ENCODE data around the gene MAML1.

MAML1 gene

DNA sequence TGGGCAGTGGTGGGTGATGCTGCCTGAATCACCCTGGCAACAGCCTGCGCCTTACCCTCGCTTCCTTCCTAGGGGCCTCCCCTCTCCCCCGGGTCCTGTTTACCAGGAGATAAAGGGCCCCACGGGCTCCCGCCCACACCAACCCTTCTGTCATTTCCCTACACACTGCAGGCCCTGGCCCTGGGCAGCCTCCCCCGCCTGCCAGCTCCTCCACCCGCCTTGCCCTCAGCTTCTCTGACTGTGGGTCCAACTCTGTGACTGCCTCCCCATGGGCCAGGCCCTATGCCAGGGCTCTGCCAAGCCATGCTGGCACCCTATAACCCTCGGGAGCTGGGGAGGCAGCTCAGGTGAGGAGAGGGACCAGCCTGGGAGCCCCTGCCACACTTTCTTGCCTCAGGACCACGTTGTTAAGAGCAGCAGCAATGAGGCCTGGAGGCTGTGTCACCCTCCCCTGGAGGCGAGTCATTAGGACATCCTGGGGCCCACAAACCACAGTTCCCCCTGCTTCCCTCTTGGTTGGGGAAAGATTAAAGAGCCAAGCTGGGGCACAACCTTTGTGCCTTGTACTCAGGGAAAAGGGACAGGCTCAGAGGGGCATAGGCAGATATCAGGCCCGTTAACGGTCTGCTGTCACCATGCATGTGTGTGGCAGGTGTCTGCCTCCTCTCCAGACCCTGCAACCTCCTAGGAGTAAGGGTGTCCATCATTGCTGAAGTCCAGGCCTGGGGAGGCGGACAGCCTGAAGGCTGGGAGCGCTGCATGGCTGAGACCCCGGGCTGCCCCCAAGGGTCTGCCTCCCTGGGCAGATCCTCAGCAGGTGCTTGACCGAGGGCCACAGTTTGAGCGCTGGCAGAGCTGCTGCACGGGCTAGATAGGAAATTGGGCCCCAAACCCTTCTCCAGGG, 71.3 kb downstream of the MAML1 start:
- DNase-seq (ENCODE audit: low read depth in 2 of 2, low spot score in 1 of 2) = no peak

DNA sequence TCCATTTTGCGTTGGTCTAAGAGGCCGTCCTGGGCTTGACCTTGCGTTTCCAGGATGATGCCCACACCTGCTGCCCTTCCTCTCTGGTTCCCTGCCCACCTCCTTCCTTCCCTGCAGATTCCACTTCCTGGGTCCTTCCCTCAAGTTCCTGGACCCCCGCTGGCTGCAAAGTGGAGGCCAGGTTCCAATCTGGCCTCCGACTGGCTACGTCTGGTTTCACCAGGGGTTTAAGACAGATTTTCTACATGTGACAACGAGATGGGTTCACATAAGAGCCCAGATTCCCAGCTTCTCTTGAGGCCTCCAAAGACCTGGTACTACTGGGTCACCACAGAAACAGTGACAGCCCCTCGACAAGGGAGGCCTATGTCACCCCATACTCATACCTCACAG, 71.9 kb downstream of the MAML1 start:
- no peak for DNase-seq (ENCODE audit: low read depth in 2 of 2, low spot score in 1 of 2)

DNA sequence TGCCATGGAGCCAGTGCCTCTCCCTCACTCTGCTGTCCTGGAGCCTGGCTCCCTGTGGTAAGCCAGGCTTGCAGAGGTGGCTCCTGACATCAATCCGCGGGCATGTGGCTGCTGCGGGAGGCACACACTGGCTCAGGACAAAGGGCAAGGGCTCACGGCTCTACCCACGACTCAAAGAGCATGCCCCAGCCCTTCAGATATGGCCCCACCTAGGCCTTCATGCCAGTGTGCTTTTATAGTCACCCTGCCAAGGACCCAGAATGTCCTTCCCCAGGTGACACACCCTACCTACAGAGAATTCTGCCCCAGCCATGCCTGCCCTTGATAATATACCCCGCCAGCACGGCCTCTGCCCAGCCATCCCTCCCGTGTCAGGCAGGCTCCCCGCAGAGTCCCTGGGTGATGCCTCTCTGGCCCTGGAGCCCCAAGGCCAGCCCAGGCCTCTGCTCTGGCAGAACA, 72.5 kb downstream of the MAML1 start:
- DNase-seq (ENCODE audit: low read depth in 2 of 2, low spot score in 1 of 2) = no peak

DNA sequence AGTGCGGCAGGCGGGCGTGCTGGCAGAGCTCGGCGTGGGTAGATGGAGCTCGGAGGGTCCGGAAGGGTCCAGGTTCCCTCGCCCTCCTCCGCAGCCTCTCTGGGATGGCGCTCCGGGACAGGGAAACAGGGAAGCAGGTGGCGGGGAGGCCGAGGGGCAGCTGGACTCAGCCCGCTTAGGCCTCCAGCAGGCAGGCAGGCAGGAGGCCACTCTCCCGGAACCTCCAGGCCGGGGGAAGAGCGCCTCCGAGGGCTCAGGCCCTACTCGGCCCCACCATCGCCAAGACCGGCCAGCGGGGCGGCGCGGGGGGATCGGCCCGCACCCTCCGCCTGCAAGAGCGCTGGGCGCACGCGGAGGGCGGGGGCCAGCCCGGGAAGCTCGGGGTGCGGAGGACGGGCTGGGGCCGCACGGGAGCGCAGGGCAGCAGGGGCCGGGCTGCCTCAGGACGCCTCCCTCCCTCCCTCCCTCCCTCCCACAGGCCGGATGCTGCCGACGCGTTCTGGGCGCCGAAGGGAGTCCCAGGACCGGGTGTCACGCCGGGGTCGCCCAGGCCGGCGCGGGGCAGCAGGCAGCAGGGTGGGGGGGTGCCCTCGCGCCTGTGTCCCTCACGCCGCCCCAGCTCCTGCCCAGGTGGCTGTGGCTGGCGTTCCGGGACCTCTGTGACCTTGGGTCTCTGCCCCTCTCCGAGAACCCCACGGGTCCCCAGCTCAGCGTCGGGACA, 73.1 kb downstream of the MAML1 start:
- no peak for DNase-seq (ENCODE audit: low read depth in 2 of 2, low spot score in 1 of 2)

DNA sequence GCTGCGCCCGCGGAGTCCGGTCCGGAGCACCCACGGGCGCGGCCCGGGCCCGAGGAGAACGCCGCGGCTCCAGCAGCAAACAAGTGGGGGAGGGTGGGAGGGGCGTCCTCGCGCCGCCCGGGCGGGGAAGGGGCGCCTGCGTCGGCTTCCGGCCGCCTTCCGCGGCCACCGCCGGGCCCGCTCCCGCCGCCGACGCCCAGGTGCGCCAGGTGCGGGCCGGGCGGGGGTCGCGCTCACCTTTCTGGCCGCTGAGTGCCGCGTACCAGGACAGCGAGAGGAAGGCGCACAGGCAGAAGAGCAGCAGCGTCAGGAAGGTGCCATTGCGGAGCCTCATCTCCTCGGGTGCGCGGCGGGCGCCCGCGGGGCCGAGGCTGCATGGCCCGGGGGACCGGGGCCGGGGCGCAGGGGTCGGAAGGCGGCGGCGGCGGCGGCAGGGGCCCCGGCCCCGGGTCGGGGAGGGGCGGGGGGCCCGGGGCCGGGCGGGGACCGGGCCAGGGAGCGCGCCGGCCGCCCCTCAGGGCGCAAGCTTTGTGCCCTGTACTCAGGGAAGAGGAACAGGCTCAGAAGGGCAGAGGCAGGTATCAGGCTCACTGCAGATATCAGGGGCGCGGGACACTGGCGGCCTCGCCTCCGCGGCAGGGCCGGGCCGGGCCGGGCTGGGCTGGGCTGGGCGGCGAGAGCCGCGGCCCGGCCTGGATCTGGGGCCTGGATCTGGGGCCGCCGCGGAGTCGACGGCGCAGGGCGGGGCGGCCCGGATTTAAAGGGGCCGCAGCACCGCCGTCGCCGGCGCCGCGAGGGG, 73.8 kb downstream of the MAML1 start, which contains the start of gene MGAT4B:
TSS of gene MGAT4B (minus strand) at position 617 of the 799 bp plus-strand sequence. CDS start at position 334, 283 bp downstream.
- DNase-seq (ENCODE audit: low read depth in 2 of 2, low spot score in 1 of 2) = no peak

DNA sequence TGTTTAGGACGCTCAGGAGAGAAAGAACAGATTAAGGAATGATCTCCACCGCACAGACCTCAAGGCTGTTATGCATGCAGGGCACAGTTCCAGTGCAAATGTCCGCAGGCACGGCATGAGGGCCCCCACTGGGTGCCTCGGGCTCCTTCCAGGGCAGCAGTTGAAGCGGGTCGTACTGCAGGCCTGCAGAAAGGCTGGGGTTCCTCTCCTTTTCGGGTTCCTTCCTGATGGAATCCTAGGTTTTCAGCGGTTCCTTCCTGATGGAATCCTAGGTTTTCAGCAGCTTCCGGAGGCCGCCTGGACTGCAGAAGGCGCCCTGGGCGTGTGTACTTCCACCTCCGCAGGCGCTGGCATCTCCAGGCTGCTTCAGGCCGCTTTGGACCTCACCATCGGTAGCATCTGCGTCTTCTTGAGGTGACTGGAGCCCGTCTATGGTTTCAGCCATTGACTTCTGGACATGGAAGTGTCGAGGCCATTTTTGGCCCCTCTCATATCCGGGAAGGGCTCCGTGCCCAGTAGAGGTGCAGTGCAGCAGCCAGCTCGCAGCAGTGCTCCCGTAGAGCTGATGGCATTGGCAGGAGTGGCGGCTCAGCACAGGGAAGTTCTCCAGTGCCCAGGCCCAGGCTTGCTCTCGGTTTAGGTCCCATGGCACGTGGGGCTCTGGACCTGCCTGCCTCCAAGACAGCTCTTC, 79.7 kb downstream of the MAML1 start:
- DNase-seq (ENCODE audit: low read depth in 2 of 2, low spot score in 1 of 2) = no peak

DNA sequence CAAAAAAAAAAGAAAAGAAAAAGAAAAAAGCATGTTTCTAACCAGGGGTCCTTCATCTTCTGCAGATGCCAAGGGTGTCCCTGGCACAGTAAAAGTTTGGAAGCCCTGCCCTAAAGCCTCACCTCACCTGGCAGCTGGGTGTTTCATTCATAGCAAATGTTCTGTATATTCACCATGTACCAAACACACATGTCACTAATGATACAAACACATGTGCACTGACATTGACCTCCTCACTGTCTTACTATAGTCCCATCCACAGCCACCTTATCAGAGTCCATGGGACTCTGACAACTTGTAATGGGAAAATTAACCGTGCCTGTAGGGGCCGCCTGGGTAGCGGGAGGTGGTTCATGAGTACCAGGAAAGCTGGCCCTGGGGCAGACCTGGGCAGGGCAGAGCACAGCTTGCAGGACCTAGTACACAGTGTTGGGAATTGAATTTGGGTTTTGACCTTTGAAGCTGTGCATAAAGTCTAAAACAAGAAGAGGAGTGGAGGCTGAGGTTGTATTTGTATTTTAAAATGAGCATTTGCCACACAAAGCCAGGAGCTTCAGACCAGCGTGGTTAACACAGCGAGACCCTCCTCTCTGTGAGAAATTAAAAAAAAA, 80.5 kb downstream of the MAML1 start:
- DNase-seq (ENCODE audit: low read depth in 2 of 2, low spot score in 1 of 2) = no peak

DNA sequence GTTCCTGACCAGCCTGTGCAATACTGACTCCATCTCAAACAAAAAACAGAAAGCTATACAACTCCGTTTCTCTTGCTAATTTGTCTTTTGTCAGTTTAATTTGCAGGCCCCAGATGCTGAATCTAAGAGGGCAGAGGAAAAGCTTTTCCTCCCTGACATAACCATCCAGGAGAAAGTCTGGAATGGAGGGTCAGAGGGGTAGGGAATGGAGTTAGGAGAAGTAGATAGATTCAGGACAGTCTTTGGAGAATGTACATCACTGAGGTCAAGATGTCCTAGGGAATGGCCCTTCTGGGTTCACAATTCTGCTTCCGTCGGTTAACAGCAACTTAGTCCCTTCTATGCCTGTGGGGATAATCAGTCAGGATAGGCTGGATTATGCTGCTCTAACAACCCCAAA, 81.5 kb downstream of the MAML1 start:
- DNase-seq (ENCODE audit: low read depth in 2 of 2, low spot score in 1 of 2) = no peak

DNA sequence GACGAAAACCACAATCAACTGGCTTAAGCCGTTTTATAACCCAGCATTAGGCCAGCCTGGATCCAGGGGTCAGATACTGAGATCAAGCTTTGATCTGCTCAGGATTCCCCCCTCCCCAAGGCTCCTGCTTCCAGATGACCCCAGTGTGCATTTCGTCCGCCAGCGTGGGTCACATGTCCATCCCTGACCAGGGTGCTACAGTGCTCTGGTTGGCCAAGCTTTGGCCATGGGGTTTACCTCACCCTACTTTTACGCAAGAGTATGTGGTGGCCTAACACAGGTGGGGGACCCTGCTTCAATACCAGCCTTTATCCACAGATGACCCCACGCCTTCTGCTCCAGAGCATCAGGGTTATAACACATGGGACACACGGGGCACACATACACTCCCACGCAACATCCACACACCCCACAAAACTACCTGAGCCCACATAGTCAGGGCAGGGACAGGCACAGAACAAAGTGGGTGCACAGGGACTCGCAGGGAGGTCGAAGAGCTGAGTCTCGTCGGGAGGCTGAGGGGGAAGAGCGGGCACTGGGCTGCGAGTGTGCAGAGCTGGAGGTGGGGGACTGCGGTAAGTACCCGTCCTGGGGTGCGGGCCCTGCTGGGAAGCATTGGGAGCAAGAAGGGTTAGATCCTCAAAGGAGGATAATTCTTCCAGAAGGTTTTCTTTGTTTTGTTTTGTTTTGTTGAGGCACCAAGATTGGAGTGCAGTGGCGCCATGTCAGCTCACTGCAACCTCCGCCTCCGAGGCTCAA, 83.0 kb downstream of the MAML1 start:
- DNase-seq (ENCODE audit: low read depth in 2 of 2, low spot score in 1 of 2) = no peak

DNA sequence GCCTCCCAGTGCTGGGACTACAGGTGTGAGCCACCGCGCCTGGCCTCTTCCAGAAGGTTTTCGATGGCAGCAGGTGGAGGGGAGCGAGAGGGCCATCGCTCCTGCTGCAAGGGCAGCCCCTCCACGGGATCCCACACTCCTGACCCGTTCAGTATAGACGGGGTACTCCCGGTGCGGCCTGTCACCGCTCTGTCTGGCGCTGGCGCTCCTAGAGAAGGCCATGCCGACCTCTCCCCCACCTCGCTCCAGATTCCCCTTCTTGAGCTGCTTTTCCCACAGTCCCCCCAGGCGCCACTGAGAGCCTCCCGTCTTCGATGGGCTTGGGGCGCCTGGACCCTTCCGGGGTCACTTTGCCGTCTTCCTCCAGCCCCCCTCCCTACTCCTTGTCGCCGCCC, 83.8 kb downstream of the MAML1 start:
- DNase-seq (ENCODE audit: low read depth in 2 of 2, low spot score in 1 of 2) = no peak

DNA sequence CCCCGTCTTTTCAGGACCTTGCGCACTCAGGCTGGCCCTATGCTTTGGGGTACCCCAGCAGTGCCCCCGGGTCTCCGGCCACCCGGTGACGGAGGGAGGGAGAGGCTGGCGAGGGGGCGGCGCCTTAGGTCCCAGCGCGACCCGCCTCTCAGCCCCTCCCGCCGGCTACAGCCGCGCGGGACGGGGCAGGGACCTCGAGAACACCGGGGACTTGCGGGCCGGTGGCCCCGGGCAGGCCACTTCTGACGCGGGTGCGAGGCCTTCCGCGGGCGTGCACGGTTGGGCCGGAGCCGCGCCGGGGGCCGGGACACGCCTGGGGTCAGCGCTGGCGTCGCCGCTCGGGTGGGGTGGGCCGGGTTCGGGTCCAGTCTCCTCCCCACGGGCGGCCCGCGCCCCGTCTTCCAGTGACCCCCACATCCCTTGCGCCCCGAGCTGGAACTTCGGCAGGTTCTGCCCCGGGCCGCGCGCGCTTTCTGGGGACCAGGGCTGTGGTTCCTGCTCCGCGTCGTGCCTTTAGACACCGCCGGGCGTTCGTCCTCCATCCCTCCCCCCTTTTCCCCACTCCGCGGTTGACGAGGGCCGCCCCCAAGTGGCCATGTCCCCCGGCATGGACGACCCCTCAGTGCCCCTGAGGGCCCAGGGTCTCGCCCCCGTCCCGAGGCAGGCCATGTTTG, 84.3 kb downstream of the MAML1 start:
- no peak for DNase-seq (ENCODE audit: low read depth in 2 of 2, low spot score in 1 of 2)

DNA sequence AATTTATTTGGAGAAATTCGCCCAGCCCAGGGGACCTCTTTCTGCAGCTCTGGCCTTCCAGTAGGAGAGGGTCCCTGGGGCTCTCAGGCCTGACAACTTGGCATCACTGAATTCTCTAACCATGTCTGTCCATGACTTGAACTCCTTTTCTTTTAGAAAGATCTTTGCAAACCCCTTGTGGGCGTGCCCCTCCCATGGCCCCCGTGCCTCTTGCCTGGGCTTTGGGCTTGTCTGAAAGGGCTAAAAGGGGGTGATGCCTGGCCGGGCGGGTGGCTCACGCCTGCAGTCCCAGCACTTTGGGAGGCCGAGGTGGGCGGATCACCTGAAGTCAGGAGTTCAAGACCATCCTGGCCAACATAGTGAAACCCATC, 84.8 kb downstream of the MAML1 start:
- DNase-seq (ENCODE audit: low read depth in 2 of 2, low spot score in 1 of 2) = no peak

DNA sequence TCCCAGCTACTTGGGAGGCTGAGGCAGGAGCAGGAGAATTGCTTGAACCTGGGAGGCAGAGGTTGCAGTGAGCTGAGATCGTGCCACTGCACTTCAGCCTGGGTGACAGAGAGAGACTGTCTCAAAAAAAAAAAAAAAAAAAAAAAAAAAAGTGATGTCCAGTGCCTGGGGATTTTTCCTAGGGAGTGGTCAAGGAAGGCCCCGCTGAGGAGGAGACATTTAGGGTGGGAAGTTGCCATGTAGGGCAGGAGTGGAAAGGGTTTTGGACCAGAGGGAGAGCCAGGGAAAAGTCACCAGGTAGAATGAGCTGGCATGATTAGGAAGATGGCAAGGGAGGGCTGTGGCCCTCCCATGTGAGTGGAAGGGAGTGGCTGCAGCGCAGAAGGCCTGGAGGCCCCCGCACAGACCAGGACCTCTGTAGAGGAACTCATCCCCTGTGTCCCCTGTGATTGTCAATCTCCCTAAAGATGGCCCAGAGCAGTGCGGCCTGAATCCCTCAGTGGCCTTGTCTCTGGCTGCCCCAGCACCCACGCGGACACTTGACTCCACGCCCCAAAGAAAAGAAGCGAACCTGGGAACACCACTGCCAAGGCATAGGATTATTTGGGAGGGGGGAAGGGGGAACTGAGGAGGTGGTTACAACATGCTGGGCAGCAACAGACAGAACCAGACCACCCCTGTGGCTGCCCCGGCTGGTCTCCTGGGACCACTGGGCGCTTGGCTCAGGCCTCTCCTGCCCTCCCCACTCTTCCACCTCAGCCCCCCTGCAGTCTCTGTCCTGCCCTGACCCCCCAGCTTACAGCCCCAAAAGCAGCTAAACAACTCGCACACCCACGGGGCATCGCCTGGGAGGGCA, 85.5 kb downstream of the MAML1 start:
- no peak for DNase-seq (ENCODE audit: low read depth in 2 of 2, low spot score in 1 of 2)

DNA sequence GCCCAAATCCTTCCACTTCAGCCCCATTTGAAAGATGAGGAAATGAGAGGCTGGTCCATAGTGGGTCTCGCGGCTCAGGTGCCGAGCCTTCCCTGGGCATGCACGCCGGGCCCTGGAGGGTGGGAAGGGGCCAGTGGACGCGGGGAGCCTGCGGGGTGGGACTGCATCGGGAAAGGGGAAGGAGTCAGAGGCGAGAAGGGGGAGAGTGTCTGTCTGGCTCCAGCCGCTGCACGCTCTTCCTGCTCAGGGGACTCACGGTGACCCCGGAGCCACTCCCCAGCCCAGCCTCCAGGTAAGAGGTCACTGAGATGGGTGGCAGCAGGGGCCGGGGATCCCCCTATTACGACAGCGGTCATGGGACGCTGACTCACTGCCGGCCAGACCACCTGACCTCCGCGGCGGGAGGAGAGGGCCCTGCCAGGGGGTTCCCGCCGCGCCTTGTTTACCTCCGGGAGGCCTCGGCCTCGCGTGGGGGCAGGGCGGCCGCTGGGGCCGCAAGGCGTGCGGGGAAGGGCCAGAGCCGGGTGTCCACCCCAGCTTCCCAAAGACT, 86.2 kb downstream of the MAML1 start:
- peak; percentile 75 to 80 for DNase-seq (ENCODE audit: low read depth in 2 of 2, low spot score in 1 of 2)

DNA sequence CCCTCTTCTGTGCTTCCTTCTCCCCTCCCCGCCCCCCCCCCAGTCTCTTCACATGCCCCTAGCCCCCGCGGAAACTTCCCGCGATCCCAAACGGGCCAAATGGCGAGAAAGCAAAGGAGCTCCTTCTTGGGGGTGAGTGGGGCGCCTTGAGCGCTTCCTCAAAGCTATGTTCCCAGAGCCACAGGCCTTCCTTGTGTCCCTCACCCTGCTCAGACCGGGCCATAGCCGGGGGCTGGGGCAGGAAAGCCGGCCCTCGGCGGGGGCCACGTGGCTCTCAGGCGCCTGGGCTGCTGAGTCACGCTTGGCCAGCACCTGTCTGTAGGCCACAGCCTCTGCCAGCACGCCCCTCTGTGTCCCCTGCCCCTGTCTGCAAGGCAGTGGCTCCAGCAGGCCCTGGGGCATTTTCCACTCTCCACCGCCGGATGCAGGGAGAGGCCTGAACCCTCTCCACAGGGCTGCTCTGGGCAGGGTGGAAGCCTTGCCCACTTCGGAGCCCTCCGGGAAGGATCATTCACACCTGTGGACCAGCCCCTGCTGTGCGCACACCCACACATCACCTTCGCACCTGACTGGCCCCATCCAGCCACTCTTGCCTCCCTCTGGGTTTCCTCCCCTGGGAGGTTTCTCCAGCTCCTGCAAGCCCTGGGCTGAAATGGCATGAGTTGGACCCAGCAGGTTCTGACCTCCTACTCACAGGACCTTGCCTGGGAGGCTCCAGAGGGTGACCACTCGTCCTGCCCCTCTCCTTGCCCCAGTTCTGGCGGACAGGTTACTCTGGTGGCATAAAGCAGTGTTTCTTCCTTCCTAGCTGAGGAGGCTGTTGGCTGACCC, 86.9 kb downstream of the MAML1 start:
- DNase-seq (ENCODE audit: low read depth in 2 of 2, low spot score in 1 of 2) = no peak

DNA sequence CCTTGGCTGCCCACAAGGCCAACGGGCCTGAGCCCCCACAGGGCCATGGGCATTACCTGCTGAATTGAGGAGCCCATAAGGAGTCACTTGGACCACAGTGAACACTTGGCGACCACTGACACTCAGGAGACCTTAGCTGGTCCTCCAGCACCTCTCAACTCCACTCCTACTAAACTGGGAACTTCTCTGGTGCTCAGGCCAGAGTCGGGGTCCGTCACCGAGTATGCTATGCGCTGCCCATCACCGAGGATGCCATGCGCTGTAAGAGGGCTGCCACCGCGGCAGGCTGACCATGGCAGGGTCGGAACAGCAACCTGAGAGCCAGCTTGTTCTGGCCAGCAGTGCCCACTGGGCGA, 87.5 kb downstream of the MAML1 start:
- DNase-seq (ENCODE audit: low read depth in 2 of 2, low spot score in 1 of 2) = no peak

All from stimulated activated CD8-positive, alpha-beta memory T cell treated with anti-CD3 and anti-CD28 coated beads, Interleukin-4, amount 100 ng/mL, for 1 hour (primary cell).